GM12892 (cell line): Measurements from ENCODE around the gene RSPRY1.

Experiments used
- DNase-seq: peaks from one replicate; pipeline ENCODE4 v3.0.0; 2011; ENCODE audit not compliant: insufficient read length
- FAIRE-seq: peaks from 2 replicates; lab custom pipeline; 2011; peaks lifted over from hg19 to GRCh38; lab: Jason Lieb, UNC
- POLR2A ChIP-seq: IDR thresholded peaks from 2 replicates; pipeline ENCODE4 v1.6.1; 2011; ENCODE audit warnings: low read depth, low read length, control low read depth
- POLR2AphosphoS5 ChIP-seq: IDR thresholded peaks from 2 replicates; pipeline ENCODE4 v1.6.1; 2011; ENCODE audit warnings: low read depth, low read length, control low read depth
- TAF1 ChIP-seq: IDR thresholded peaks from 2 replicates; pipeline ENCODE4 v1.6.1; 2011; ENCODE audit warnings: low read depth, mild to moderate bottlenecking, control low read depth, low read length, borderline replicate concordance

The RSPRY1 gene

GRCh38 chr16:57155702-57156350, 30.3 kb upstream of the RSPRY1 start:
- FAIRE-seq = no peak
- TF ChIP-seq TAF1 = no peak
- TF ChIP-seq POLR2A = no peak
- no peak for TF ChIP-seq POLR2AphosphoS5
- no peak for DNase-seq

GRCh38 chr16:57156351-57156703, 29.8 kb upstream of the RSPRY1 start:
- TF ChIP-seq POLR2A = no peak
- no peak for TF ChIP-seq TAF1
- no peak for TF ChIP-seq POLR2AphosphoS5
- DNase-seq = no peak
- FAIRE-seq = no peak

GRCh38 chr16:57157533-57157932, 28.6 kb upstream of the RSPRY1 start:
- TF ChIP-seq POLR2A (no peak), TAF1 (no peak), POLR2AphosphoS5 (no peak)
- no peak for DNase-seq
- FAIRE-seq = no peak

GRCh38 chr16:57159447-57159846, 26.7 kb upstream of the RSPRY1 start:
- TF ChIP-seq TAF1 = no peak
- no peak for TF ChIP-seq POLR2AphosphoS5
- no peak for FAIRE-seq
- no peak for DNase-seq

- FAIRE-seq (no peak), DNase-seq (no peak)
- TF ChIP-seq POLR2A = no peak
- no peak for TF ChIP-seq POLR2AphosphoS5
- no peak for TF ChIP-seq TAF1
Measured at GRCh38 chr16:57163842-57164241, 22.3 kb upstream of the RSPRY1 start.

- DNase-seq (no peak), FAIRE-seq (no peak)
- no peak for TF ChIP-seq POLR2AphosphoS5
- TF ChIP-seq POLR2A = no peak
- TF ChIP-seq TAF1 = no peak
Measured at GRCh38 chr16:57165483-57165882, 20.6 kb upstream of the RSPRY1 start.

- DNase-seq (no peak), FAIRE-seq (no peak)
- TF ChIP-seq POLR2AphosphoS5 = no peak
- no peak for TF ChIP-seq POLR2A
- no peak for TF ChIP-seq TAF1
Measured at GRCh38 chr16:57165938-57166337, 20.2 kb upstream of the RSPRY1 start.

GRCh38 chr16:57166451-57166850, 19.7 kb upstream of the RSPRY1 start:
- DNase-seq = no peak
- FAIRE-seq = no peak
- TF ChIP-seq TAF1 (no peak), POLR2A (no peak)

GRCh38 chr16:57166951-57167350, 19.2 kb upstream of the RSPRY1 start:
- no peak for DNase-seq
- TF ChIP-seq POLR2AphosphoS5 = no peak
- no peak for TF ChIP-seq TAF1
- TF ChIP-seq POLR2A = no peak
- no peak for FAIRE-seq

GRCh38 chr16:57167538-57167937, 18.6 kb upstream of the RSPRY1 start:
- DNase-seq (no peak), FAIRE-seq (no peak)
- TF ChIP-seq POLR2AphosphoS5 (no peak), TAF1 (no peak), POLR2A (no peak)

- FAIRE-seq (peak; percentile 87), DNase-seq (no peak)
- TF ChIP-seq TAF1 (no peak), POLR2A (no peak), POLR2AphosphoS5 (no peak)
Measured at GRCh38 chr16:57167953-57168352, 18.2 kb upstream of the RSPRY1 start.

- DNase-seq = no peak
- no peak for TF ChIP-seq TAF1
- TF ChIP-seq POLR2A = no peak
- TF ChIP-seq POLR2AphosphoS5 = no peak
- FAIRE-seq = no peak
Measured at GRCh38 chr16:57169327-57169726, 16.8 kb upstream of the RSPRY1 start.

GRCh38 chr16:57172721-57173290, 13.3 kb upstream of the RSPRY1 start:
- no peak for TF ChIP-seq POLR2A
- TF ChIP-seq TAF1 = no peak
- TF ChIP-seq POLR2AphosphoS5 = no peak
- FAIRE-seq (no peak), DNase-seq (no peak)

GRCh38 chr16:57175896-57176295, 10.2 kb upstream of the RSPRY1 start:
- FAIRE-seq (no peak), DNase-seq (no peak)
- TF ChIP-seq POLR2AphosphoS5 (no peak), TAF1 (no peak)
